ENCODE data around the gene KRTAP1-4.

GRCh38 chr17:41016578-41017215 is 13.3 kb downstream of the KRTAP1-4 start:
- TF ChIP-seq CTCF (IDR thresholded peaks at IDR 0.05) (no peak), POLR2A (IDR thresholded peaks at IDR 0.05) (no peak)

All from right lobe of liver (tissue), 4 donors.